Osteocyte (in vitro differentiated cells): Measurements from ENCODE around the gene UBE2R2. TPM values are rescaled to one million over a fixed set of nuclear protein-coding genes. Genes with fewer than 3 reads are reported as not detected.
"Not testable (repeated sequence)": the region's sequence is repeated elsewhere in the genome, so short reads cannot be mapped to it uniquely, and the experiment has no call there.

ENCODE experiments used
- DNase-seq: peaks from one replicate; pipeline ENCODE4 v3.0.0; 2021; ENCODE audit warnings: mixed read lengths; ENCODE audit not compliant: unreplicated experiment; ENCODE audit errors: extremely low spot score
- H3K27ac Mint-ChIP-seq: one replicate; pipeline ENCODE4 v1.8.0; 2021; ENCODE audit warnings: mild to moderate bottlenecking, mixed read lengths; ENCODE audit not compliant: unreplicated experiment
- H3K27me3 Mint-ChIP-seq: one replicate; pipeline ENCODE4 v1.8.0; 2021; ENCODE audit warnings: mixed read lengths; ENCODE audit not compliant: unreplicated experiment
- H3K36me3 Mint-ChIP-seq: one replicate; pipeline ENCODE4 v1.8.0; 2021; ENCODE audit warnings: mixed read lengths; ENCODE audit not compliant: unreplicated experiment
- H3K4me1 Mint-ChIP-seq: one replicate; pipeline ENCODE4 v1.8.0; 2021; ENCODE audit warnings: mixed read lengths; ENCODE audit not compliant: unreplicated experiment
- H3K4me3 Mint-ChIP-seq: one replicate; pipeline ENCODE4 v1.8.0; 2021; ENCODE audit warnings: mild to moderate bottlenecking, moderate library complexity, mixed read lengths; ENCODE audit not compliant: unreplicated experiment
- H3K9me3 Mint-ChIP-seq: one replicate; pipeline ENCODE4 v1.8.0; 2021; ENCODE audit warnings: mixed read lengths; ENCODE audit not compliant: unreplicated experiment
- total RNA-seq: library from RNA; stranded (reverse); gene quantifications from 2 replicates; pipeline ENCODE4 v1.2.1, GENCODE V29; 2021
- TF ChIP-seq, protein P1 (sequence below): fragments of 200-600 bp; sonication (generic); IDR thresholded peaks from 2 replicates; pipeline ENCODE4 v1.5.0; 2021; ENCODE audit warnings: antibody characterized with exemption, mild to moderate bottlenecking, moderate library complexity

The UBE2R2 gene
- total RNA-seq, 1 donor from 2014 or later = 48.1 TPM

GRCh38 chr9:33860200-33860871 lies 43.4 kb downstream of the UBE2R2 start:
- Mint-ChIP-seq H3K36me3 (no peaks in the 10 kb centered on the region), H3K4me1 (peaks cover 41% of the 10 kb centered on the region), H3K9me3 (no peaks in the 10 kb centered on the region), H3K4me3 (no peak overlapping the region), H3K27me3 (no peaks in the 10 kb centered on the region), H3K27ac (peak overlapping the region; percentile 67)
- no peak for DNase-seq
- TF ChIP-seq, protein P1, sequence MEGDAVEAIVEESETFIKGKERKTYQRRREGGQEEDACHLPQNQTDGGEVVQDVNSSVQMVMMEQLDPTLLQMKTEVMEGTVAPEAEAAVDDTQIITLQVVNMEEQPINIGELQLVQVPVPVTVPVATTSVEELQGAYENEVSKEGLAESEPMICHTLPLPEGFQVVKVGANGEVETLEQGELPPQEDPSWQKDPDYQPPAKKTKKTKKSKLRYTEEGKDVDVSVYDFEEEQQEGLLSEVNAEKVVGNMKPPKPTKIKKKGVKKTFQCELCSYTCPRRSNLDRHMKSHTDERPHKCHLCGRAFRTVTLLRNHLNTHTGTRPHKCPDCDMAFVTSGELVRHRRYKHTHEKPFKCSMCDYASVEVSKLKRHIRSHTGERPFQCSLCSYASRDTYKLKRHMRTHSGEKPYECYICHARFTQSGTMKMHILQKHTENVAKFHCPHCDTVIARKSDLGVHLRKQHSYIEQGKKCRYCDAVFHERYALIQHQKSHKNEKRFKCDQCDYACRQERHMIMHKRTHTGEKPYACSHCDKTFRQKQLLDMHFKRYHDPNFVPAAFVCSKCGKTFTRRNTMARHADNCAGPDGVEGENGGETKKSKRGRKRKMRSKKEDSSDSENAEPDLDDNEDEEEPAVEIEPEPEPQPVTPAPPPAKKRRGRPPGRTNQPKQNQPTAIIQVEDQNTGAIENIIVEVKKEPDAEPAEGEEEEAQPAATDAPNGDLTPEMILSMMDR = peak; percentile 8

DNA sequence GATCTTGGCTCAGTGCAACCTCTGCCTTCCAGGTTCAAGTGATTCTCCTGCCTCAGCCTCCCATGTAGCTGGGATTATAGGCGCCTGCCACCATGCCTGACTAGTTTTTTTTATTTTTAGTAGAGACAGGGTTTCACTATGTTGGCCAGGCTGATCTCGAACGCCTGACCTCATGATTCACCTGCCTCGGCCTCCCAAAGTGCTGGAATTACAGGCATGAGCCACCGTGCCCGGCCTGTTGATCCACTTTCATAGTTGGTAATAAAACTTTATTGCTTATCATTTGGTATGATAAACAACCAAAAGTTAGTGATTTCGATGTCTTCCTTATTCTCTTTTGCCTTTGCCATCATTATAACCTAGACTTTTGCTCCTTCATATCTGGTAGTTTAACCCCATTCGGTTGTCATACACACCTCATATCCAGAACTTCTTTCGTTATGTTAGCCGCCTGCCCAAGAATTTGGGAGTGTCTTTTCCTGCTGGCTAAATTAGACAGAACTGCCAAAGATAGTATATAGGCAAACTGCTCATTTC lies 45.0 kb downstream of the UBE2R2 start:
- peaks cover 2% of the 10 kb centered on the region for H3K36me3 Mint-ChIP-seq
- H3K4me1 Mint-ChIP-seq = peaks cover 39% of the 10 kb centered on the region
- no peak overlapping the region for H3K27ac Mint-ChIP-seq
- no peaks in the 10 kb centered on the region for H3K9me3 Mint-ChIP-seq
- DNase-seq = no peak
- TF ChIP-seq, protein P1 = no peak
- H3K4me3 Mint-ChIP-seq = no peak overlapping the region
- no peaks in the 10 kb centered on the region for H3K27me3 Mint-ChIP-seq

- peaks cover 40% of the 10 kb centered on the region for H3K4me1 Mint-ChIP-seq
- not testable (repeated sequence) for H3K36me3 Mint-ChIP-seq, H3K27me3 Mint-ChIP-seq, H3K27ac Mint-ChIP-seq, H3K4me3 Mint-ChIP-seq, H3K9me3 Mint-ChIP-seq
- DNase-seq = peak; percentile 30
Observed at GRCh38 chr9:33863027-33863426, 46.1 kb downstream of the UBE2R2 start.

- peaks cover 5% of the 10 kb centered on the region for H3K36me3 Mint-ChIP-seq
- no peaks in the 10 kb centered on the region for H3K27me3 Mint-ChIP-seq
- TF ChIP-seq, protein P1 = no peak
- H3K4me1 Mint-ChIP-seq = peaks cover 28% of the 10 kb centered on the region
- H3K4me3 Mint-ChIP-seq = peak overlapping the region; percentile 14
- no peaks in the 10 kb centered on the region for H3K9me3 Mint-ChIP-seq
- peak; percentile 66 for DNase-seq
- peak overlapping the region; percentile 79 for H3K27ac Mint-ChIP-seq
Observed at GRCh38 chr9:33867747-33868439, 50.9 kb downstream of the UBE2R2 start.

GRCh38 chr9:33868440-33868973 lies 51.5 kb downstream of the UBE2R2 start:
- no peaks in the 10 kb centered on the region for H3K27me3 Mint-ChIP-seq
- TF ChIP-seq, protein P1 = no peak
- no peaks in the 10 kb centered on the region for H3K9me3 Mint-ChIP-seq
- no peak overlapping the region for H3K4me3 Mint-ChIP-seq
- peaks cover 28% of the 10 kb centered on the region for H3K4me1 Mint-ChIP-seq
- H3K27ac Mint-ChIP-seq = peak overlapping the region; percentile 79
- peaks cover 5% of the 10 kb centered on the region for H3K36me3 Mint-ChIP-seq
- DNase-seq = no peak

DNA sequence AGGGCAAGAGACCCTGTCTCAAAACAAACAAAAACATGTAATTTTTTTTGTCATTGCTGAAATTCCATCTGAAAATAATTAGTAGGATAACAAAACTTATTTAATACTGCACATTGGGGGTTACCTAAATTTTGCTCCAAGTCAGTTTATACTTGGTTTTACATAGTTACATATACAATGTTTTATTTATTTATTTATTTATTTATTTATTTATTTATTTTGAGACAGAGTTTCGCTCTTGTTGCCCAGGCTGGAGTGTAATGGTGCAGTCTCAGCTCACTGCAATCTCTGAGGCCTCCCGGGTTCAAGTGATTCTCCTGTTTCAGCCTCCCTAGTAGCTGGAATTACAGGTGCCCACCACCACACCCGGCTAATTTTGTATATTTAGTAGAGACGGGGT lies 52.3 kb downstream of the UBE2R2 start:
- H3K36me3 Mint-ChIP-seq, H3K4me3 Mint-ChIP-seq, H3K9me3 Mint-ChIP-seq, H3K27me3 Mint-ChIP-seq, DNase-seq: not testable (repeated sequence)
- peaks cover 28% of the 10 kb centered on the region for H3K4me1 Mint-ChIP-seq
- H3K27ac Mint-ChIP-seq = peak overlapping the region; percentile 34
